HG03025 (cell line): Measurements from ENCODE around the gene BCKDHA.
"Not testable (repeated sequence)": the region's sequence is repeated elsewhere in the genome, so short reads cannot be mapped to it uniquely, and the experiment has no call there.

Source experiments
- ATAC-seq: cut with Tn5 transposase; IDR thresholded peaks from one replicate; pipeline ENCODE4 v1.9.1; 2021; ENCODE audit warnings: mild to moderate bottlenecking, moderate library complexity; ENCODE audit not compliant: unreplicated experiment, low FRiP score

Gene BCKDHA

DNA sequence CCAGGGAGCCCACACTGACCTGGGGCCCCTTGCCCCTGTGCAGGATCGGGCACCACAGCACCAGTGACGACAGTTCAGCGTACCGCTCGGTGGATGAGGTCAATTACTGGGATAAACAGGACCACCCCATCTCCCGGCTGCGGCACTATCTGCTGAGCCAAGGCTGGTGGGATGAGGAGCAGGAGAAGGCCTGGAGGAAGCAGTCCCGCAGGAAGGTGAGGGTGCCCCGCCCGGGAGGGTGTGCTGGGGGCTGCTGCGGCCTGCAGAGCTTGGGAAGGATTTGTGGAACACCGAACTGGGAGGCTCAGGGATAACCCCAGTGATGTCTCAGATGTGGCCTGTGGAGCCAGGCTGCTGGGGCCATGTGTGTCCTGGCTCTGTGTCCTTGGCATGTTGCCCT is 25.3 kb downstream of the BCKDHA start:
- no peak for ATAC-seq

DNA sequence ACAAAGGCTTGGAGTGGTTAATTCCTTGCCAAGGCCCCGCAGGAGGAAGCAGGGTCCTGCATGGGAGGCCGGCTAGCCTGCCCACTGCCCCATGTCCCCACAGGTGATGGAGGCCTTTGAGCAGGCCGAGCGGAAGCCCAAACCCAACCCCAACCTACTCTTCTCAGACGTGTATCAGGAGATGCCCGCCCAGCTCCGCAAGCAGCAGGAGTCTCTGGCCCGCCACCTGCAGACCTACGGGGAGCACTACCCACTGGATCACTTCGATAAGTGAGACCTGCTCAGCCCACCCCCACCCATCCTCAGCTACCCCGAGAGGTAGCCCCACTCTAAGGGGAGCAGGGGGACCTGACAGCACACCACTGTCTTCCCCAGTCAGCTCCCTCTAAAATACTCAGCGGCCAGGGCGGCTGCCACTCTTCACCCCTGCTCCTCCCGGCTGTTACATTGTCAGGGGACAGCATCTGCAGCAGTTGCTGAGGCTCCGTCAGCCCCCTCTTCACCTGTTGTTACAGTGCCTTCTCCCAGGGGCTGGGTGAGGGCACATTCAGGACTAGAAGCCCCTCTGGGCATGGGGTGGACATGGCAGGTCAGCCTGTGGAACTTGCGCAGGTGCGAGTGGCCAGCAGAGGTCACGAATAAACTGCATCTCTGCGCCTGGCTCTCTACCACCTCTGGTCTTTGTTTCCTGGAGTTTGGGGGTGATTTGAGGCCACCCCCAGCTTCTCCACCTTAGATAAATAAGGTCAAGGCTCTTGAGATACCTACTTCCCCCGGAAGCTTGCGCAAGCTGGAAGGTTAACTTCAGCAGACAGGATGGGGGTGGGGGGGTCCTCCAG is 26.9 kb downstream of the BCKDHA start:
- no peak for ATAC-seq

GRCh38 chr19:41425174-41426115 is 27.8 kb downstream of the BCKDHA start:
- no peak for ATAC-seq

DNA sequence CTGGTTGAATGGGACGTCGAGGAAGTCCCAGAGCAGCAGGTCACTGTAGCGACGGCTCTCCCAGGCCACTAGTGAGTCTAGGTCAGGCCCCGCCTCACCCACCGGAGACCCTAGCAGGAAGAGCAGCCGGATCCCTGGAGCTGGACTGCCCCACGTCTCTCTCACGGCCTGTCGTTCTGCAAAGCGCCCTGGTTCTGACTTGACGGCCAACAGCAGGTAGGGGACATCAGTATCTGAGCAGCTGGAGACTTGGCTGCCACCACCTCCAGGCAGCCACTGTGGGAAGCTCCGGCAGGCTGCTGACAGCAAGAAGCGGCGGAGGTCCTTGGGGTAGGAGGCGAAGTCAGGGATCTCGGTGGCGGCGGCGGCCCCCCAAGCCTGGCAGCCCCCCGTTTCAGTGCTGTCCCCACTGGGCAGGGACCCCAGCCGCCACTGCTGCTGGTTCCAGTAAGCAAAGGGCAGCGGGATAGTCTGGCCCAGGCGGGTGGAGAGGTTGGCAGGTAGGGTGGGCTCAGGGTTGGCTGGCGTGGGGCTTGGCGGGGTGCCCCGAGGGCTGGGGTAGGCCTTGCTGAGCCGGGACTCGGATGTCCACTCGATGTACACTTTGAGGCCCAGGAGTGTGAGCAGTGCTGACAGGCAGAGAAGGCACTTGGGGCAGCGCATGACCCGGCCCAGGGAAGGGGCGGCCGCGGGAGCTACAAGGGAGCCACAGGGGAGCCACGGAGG is 28.7 kb downstream of the BCKDHA start:
- ATAC-seq = no peak

- ATAC-seq = no peak
These were observed 29.5 kb downstream of the BCKDHA start, which contains the start of gene B3GNT8 for GRCh38 chr19:41426952-41427646. B3GNT8 (minus strand) TSS chr19:41427374; CDS start chr19:41426778, 596 bp downstream.

GRCh38 chr19:41427647-41428480 is 30.2 kb downstream of the BCKDHA start:
- ATAC-seq = no peak

DNA sequence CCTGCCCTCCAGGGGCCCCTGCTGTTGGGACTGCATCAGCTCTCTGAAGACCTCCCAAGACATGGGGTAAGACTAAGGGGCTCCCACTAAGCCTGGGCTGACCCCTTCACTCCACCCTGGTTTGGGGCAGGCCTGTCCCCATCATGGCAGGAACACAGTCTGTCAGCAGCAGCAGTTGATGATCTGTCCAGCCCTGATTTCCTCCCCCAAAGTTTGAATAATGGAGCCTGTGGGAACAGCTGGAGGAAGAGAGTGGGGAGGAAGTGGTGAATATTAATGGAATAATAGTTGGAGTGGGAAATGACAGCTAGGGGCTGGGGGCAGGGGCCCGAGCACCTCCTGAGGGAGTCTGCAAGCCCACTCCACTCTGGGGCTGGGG is 30.9 kb downstream of the BCKDHA start:
- ATAC-seq = no peak

- ATAC-seq = no peak
These were observed 33.3 kb downstream of the BCKDHA start for GRCh38 chr19:41430922-41431321.

GRCh38 chr19:41431426-41432386 is 34.1 kb downstream of the BCKDHA start:
- ATAC-seq = no peak

DNA sequence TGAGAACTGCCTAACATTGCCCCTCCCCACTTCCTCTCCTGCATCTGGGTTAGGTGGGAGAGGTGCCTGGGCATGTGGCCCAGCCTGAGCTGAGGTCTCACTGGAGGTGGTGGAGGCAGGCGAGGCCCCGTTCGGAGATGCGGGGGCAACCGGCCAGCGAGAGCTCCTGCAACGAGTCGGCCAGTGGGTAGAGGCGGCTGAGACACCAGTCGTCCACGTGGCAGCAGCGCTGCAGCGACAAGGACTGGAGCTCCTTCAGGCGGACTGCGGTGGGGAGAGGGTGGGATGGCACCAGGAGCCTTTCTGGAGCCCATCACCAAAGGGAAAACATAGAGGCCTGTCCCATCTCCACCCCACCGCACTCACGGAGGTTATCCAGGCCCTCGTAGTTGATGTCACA is 35.6 kb downstream of the BCKDHA start:
- no peak for ATAC-seq

GRCh38 chr19:41434450-41434849 is 36.8 kb downstream of the BCKDHA start:
- no peak for ATAC-seq

DNA sequence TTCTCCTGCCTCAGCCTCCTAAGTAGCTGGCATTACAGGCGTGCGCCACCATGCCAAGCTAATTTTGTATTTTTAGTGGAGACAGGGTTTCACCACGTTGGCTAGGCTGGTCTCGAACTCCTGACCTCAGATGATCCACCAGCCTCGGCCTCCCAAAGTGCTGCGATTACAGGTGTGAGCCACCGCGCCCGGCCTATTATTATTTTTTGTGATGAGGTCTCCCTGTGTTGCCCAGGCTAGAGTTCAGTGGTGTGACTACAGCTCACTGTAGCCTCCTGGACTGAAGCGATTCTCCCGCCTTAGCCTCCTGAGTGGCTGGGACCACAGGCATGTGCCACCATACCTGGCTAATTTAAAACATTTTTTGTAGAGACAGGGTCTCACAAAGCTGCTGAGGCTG is 37.8 kb downstream of the BCKDHA start:
- not testable (repeated sequence) for ATAC-seq

DNA sequence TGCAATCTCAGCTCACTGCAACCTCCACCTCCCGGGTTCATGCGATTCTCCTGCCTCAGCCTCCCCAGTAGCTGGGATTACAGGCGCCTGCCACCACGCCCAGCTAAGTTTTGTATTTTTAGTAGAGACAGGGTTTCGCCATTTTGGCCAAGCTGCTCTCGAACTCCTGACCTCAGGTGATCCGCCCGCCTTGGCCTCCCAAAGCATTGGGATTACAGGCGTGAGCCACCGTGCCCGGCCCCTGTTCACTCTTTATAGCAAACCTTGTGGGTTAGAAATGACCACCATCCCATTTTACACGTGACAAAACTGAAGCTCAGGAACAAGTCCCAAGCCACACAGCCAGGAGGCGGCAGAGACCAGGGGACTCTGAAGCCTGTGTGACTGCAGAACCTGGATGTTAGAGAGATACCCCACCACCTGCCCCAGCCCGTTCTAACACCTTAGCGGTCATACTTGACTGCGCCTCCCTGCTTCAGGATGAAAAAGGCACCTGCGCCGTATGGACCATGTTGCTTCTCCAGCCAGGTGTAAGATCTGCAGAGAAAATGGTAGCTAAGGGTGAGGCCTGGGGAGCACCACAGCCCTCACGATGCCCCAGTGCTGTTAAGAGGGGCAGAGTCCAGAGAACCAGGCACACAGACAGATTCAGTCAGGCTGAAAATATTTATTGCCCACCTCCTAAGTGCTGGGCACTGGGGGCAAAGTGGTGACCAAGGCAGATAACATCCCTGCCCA is 38.5 kb downstream of the BCKDHA start:
- ATAC-seq = no peak

DNA sequence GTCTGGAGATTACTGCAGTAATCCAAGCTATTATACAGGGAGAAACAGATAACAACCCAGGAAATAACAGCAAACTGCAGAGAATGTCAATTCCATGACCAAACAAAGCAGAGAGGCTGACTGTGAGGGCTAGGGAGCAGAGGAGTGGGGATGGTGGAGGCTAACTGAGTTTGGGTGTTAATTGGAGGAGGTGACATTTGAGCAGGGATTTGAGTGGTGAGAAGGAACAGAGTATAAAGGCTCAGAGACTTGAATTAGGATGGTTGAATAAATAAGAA is 39.0 kb downstream of the BCKDHA start:
- ATAC-seq = no peak

GRCh38 chr19:41437944-41438574 is 40.4 kb downstream of the BCKDHA start:
- no peak for ATAC-seq

GRCh38 chr19:41439441-41440222 is 42.0 kb downstream of the BCKDHA start, which contains the start of gene DMAC2:
DMAC2 (minus strand) TSS chr19:41439912; CDS start chr19:41439899, 13 bp downstream.
- ATAC-seq = peak; percentile 84
